ENCODE results near the gene SPOCK3. TPM values are rescaled to one million over a fixed set of nuclear protein-coding genes. Genes with fewer than 3 reads are reported as not detected.

The SPOCK3 gene
- total RNA-seq, 1 experiment from 2014 or later: not detected

GRCh38 chr4:167111092-167111491 lies 123.2 kb downstream of the SPOCK3 start:
- Histone ChIP-seq H2AFZ (ENCODE audit: low read length) (no peak overlapping the region), H3K79me2 (ENCODE audit: low read length) (no peaks in the 10 kb centered on the region), H3K9me2 (replicated peaks; ENCODE audit: insufficient read depth, low read length) (no peaks in the 10 kb centered on the region), H4K20me1 (ENCODE audit: insufficient read depth, low read depth, low read length) (no peaks in the 10 kb centered on the region), H3K27me3 (ENCODE audit: low read length) (no peaks in the 10 kb centered on the region), H3K4me3 (ENCODE audit: low read length) (no peak overlapping the region), H3K4me1 (ENCODE audit: low read length) (no peaks in the 10 kb centered on the region), H3K27ac (ENCODE audit: low read length) (no peak overlapping the region), H3K36me3 (ENCODE audit: insufficient read depth, low read length) (no peaks in the 10 kb centered on the region), H3K9ac (ENCODE audit: low read length) (no peak overlapping the region), H3K4me2 (ENCODE audit: low read depth, low read length, poor library complexity, severe bottlenecking) (no peak overlapping the region), H3K9me3 (ENCODE audit: low read length) (no peaks in the 10 kb centered on the region)
- no peak for DNase-seq

- no peak overlapping the region for H2AFZ ChIP-seq (ENCODE audit: low read length)
- no peak for DNase-seq
- no peaks in the 10 kb centered on the region for H3K4me1 ChIP-seq (ENCODE audit: low read length)
- H3K9me2 ChIP-seq (replicated peaks; ENCODE audit: insufficient read depth, low read length): no peaks in the 10 kb centered on the region
- H4K20me1 ChIP-seq (ENCODE audit: insufficient read depth, low read depth, low read length): no peaks in the 10 kb centered on the region
- H3K79me2 ChIP-seq (ENCODE audit: low read length): no peaks in the 10 kb centered on the region
- no peaks in the 10 kb centered on the region for H3K27me3 ChIP-seq (ENCODE audit: low read length)
- no peaks in the 10 kb centered on the region for H3K9me3 ChIP-seq (ENCODE audit: low read length)
- H3K36me3 ChIP-seq (ENCODE audit: insufficient read depth, low read length): no peaks in the 10 kb centered on the region
- H3K4me2 ChIP-seq (ENCODE audit: low read depth, low read length, poor library complexity, severe bottlenecking): no peak overlapping the region
- H3K9ac ChIP-seq (ENCODE audit: low read length): no peak overlapping the region
- H3K4me3 ChIP-seq (ENCODE audit: low read length): no peak overlapping the region
- no peak overlapping the region for H3K27ac ChIP-seq (ENCODE audit: low read length)
Measured at GRCh38 chr4:167109859-167110258, 124.4 kb downstream of the SPOCK3 start.

- Histone ChIP-seq H3K79me2 (ENCODE audit: low read length) (no peaks in the 10 kb centered on the region), H3K9me2 (replicated peaks; ENCODE audit: insufficient read depth, low read length) (no peaks in the 10 kb centered on the region), H3K4me2 (ENCODE audit: low read depth, low read length, poor library complexity, severe bottlenecking) (no peak overlapping the region), H3K36me3 (ENCODE audit: insufficient read depth, low read length) (no peaks in the 10 kb centered on the region), H3K4me1 (ENCODE audit: low read length) (no peaks in the 10 kb centered on the region), H3K4me3 (ENCODE audit: low read length) (no peak overlapping the region), H3K27ac (ENCODE audit: low read length) (no peak overlapping the region), H2AFZ (ENCODE audit: low read length) (no peak overlapping the region), H3K9ac (ENCODE audit: low read length) (no peak overlapping the region), H4K20me1 (ENCODE audit: insufficient read depth, low read depth, low read length) (no peaks in the 10 kb centered on the region), H3K9me3 (ENCODE audit: low read length) (no peaks in the 10 kb centered on the region), H3K27me3 (ENCODE audit: low read length) (no peaks in the 10 kb centered on the region)
- DNase-seq: no peak
Measured at GRCh38 chr4:167105857-167106256, 128.4 kb downstream of the SPOCK3 start.

GRCh38 chr4:167102475-167102874 lies 131.8 kb downstream of the SPOCK3 start:
- no peak for DNase-seq
- Histone ChIP-seq H3K79me2 (ENCODE audit: low read length) (no peaks in the 10 kb centered on the region), H3K9ac (ENCODE audit: low read length) (no peak overlapping the region), H3K4me2 (ENCODE audit: low read depth, low read length, poor library complexity, severe bottlenecking) (no peak overlapping the region), H3K4me3 (ENCODE audit: low read length) (no peak overlapping the region), H2AFZ (ENCODE audit: low read length) (no peak overlapping the region), H3K27me3 (ENCODE audit: low read length) (no peaks in the 10 kb centered on the region), H3K36me3 (ENCODE audit: insufficient read depth, low read length) (no peaks in the 10 kb centered on the region), H3K9me2 (replicated peaks; ENCODE audit: insufficient read depth, low read length) (no peaks in the 10 kb centered on the region), H4K20me1 (ENCODE audit: insufficient read depth, low read depth, low read length) (no peaks in the 10 kb centered on the region), H3K9me3 (ENCODE audit: low read length) (no peaks in the 10 kb centered on the region), H3K4me1 (ENCODE audit: low read length) (no peaks in the 10 kb centered on the region), H3K27ac (ENCODE audit: low read length) (no peak overlapping the region)

- H2AFZ ChIP-seq (ENCODE audit: low read length): no peak overlapping the region
- no peaks in the 10 kb centered on the region for H3K9me2 ChIP-seq (replicated peaks; ENCODE audit: insufficient read depth, low read length)
- no peaks in the 10 kb centered on the region for H3K9me3 ChIP-seq (ENCODE audit: low read length)
- H3K27ac ChIP-seq (ENCODE audit: low read length): no peak overlapping the region
- no peaks in the 10 kb centered on the region for H3K4me1 ChIP-seq (ENCODE audit: low read length)
- H3K36me3 ChIP-seq (ENCODE audit: insufficient read depth, low read length): no peaks in the 10 kb centered on the region
- H3K4me3 ChIP-seq (ENCODE audit: low read length): no peak overlapping the region
- H3K9ac ChIP-seq (ENCODE audit: low read length): no peak overlapping the region
- no peaks in the 10 kb centered on the region for H3K27me3 ChIP-seq (ENCODE audit: low read length)
- no peak overlapping the region for H3K4me2 ChIP-seq (ENCODE audit: low read depth, low read length, poor library complexity, severe bottlenecking)
- H4K20me1 ChIP-seq (ENCODE audit: insufficient read depth, low read depth, low read length): no peaks in the 10 kb centered on the region
- no peaks in the 10 kb centered on the region for H3K79me2 ChIP-seq (ENCODE audit: low read length)
- DNase-seq: no peak
Measured at GRCh38 chr4:167101035-167101434, 133.3 kb downstream of the SPOCK3 start.

- Histone ChIP-seq H3K9ac (ENCODE audit: low read length) (no peak overlapping the region), H3K9me3 (ENCODE audit: low read length) (no peaks in the 10 kb centered on the region), H3K79me2 (ENCODE audit: low read length) (no peaks in the 10 kb centered on the region), H3K27ac (ENCODE audit: low read length) (no peak overlapping the region), H4K20me1 (ENCODE audit: insufficient read depth, low read depth, low read length) (no peaks in the 10 kb centered on the region), H3K27me3 (ENCODE audit: low read length) (no peaks in the 10 kb centered on the region), H3K4me2 (ENCODE audit: low read depth, low read length, poor library complexity, severe bottlenecking) (no peak overlapping the region), H3K4me1 (ENCODE audit: low read length) (no peaks in the 10 kb centered on the region), H3K4me3 (ENCODE audit: low read length) (no peak overlapping the region), H2AFZ (ENCODE audit: low read length) (no peak overlapping the region), H3K9me2 (replicated peaks; ENCODE audit: insufficient read depth, low read length) (no peaks in the 10 kb centered on the region), H3K36me3 (ENCODE audit: insufficient read depth, low read length) (no peaks in the 10 kb centered on the region)
- DNase-seq: no peak
Measured at GRCh38 chr4:167100120-167100519, 134.2 kb downstream of the SPOCK3 start.

- H3K27me3 ChIP-seq (ENCODE audit: low read length): no peaks in the 10 kb centered on the region
- no peak overlapping the region for H3K4me3 ChIP-seq (ENCODE audit: low read length)
- H3K27ac ChIP-seq (ENCODE audit: low read length): no peak overlapping the region
- no peak overlapping the region for H3K9ac ChIP-seq (ENCODE audit: low read length)
- H3K79me2 ChIP-seq (ENCODE audit: low read length): no peaks in the 10 kb centered on the region
- no peaks in the 10 kb centered on the region for H3K36me3 ChIP-seq (ENCODE audit: insufficient read depth, low read length)
- no peaks in the 10 kb centered on the region for H3K4me1 ChIP-seq (ENCODE audit: low read length)
- no peak overlapping the region for H2AFZ ChIP-seq (ENCODE audit: low read length)
- H3K9me2 ChIP-seq (replicated peaks; ENCODE audit: insufficient read depth, low read length): no peaks in the 10 kb centered on the region
- H4K20me1 ChIP-seq (ENCODE audit: insufficient read depth, low read depth, low read length): no peaks in the 10 kb centered on the region
- no peak for DNase-seq
- H3K4me2 ChIP-seq (ENCODE audit: low read depth, low read length, poor library complexity, severe bottlenecking): no peak overlapping the region
- no peaks in the 10 kb centered on the region for H3K9me3 ChIP-seq (ENCODE audit: low read length)
Measured at GRCh38 chr4:167088115-167088514, 146.2 kb downstream of the SPOCK3 start.

GRCh38 chr4:167084321-167084720 lies 150.0 kb downstream of the SPOCK3 start:
- H3K4me1 ChIP-seq (ENCODE audit: low read length): no peaks in the 10 kb centered on the region

GRCh38 chr4:167079762-167080161 lies 154.5 kb downstream of the SPOCK3 start:
- Histone ChIP-seq H3K27me3 (ENCODE audit: low read length) (no peaks in the 10 kb centered on the region), H3K79me2 (ENCODE audit: low read length) (no peaks in the 10 kb centered on the region), H3K27ac (ENCODE audit: low read length) (no peak overlapping the region), H3K9me3 (ENCODE audit: low read length) (no peaks in the 10 kb centered on the region), H4K20me1 (ENCODE audit: insufficient read depth, low read depth, low read length) (no peaks in the 10 kb centered on the region), H3K4me2 (ENCODE audit: low read depth, low read length, poor library complexity, severe bottlenecking) (no peak overlapping the region), H3K36me3 (ENCODE audit: insufficient read depth, low read length) (no peaks in the 10 kb centered on the region), H2AFZ (ENCODE audit: low read length) (no peak overlapping the region), H3K4me1 (ENCODE audit: low read length) (no peaks in the 10 kb centered on the region), H3K4me3 (ENCODE audit: low read length) (no peak overlapping the region), H3K9ac (ENCODE audit: low read length) (no peak overlapping the region), H3K9me2 (replicated peaks; ENCODE audit: insufficient read depth, low read length) (no peaks in the 10 kb centered on the region)
- no peak for DNase-seq

More at GRCh38 chr4:167084321-167084720, 150.0 kb downstream of the SPOCK3 start:
- H3K4me3 ChIP-seq (ENCODE audit: low read length): no peak overlapping the region
- no peaks in the 10 kb centered on the region for H3K9me3 ChIP-seq (ENCODE audit: low read length)
- no peak overlapping the region for H3K27ac ChIP-seq (ENCODE audit: low read length)
- H3K79me2 ChIP-seq (ENCODE audit: low read length): no peaks in the 10 kb centered on the region
- DNase-seq: no peak
- no peaks in the 10 kb centered on the region for H4K20me1 ChIP-seq (ENCODE audit: insufficient read depth, low read depth, low read length)
- no peaks in the 10 kb centered on the region for H3K9me2 ChIP-seq (replicated peaks; ENCODE audit: insufficient read depth, low read length)
- no peak overlapping the region for H3K9ac ChIP-seq (ENCODE audit: low read length)
- no peaks in the 10 kb centered on the region for H3K36me3 ChIP-seq (ENCODE audit: insufficient read depth, low read length)
- no peak overlapping the region for H2AFZ ChIP-seq (ENCODE audit: low read length)
- no peak overlapping the region for H3K4me2 ChIP-seq (ENCODE audit: low read depth, low read length, poor library complexity, severe bottlenecking)
- H3K27me3 ChIP-seq (ENCODE audit: low read length): no peaks in the 10 kb centered on the region
